Measurements from ENCODE around the gene HOXA4.

- TF ChIP-seq CTCF (IDR thresholded peaks at IDR 0.05) (no peak), POLR2A (IDR thresholded peaks at IDR 0.05) (no peak)
Measured at GRCh38 chr7:27167916-27168264, 37.3 kb upstream of the HOXA4 start.
